ENCODE measurements around the gene SPRED1. TPM values are rescaled to one million over a fixed set of nuclear protein-coding genes. Genes with fewer than 3 reads are reported as not detected.
"Not testable (repeated sequence)": the region's sequence is repeated elsewhere in the genome, so short reads cannot be mapped to it uniquely, and the experiment has no call there.

Gene SPRED1
- total RNA-seq, 1 experiment from 2014 or later: 12.0 TPM

DNA sequence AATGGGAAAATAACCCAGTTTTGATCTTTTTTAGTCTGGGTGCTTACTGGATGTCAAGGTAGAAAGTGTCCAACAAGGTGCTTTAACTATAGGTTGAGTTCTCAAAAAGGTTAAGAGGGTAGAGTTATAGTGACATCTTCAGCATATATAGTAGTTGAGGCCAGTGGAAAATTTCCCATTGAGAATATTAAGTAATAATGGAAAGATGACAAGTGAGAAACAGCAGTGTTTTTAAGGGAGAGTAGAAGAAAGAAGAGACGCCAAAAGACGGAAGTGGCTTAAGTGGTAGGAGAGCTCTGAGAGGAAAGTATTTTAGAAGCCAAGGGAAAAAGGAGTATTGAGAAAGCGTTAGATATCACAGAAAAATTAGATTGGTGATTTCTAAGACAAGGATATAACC lies 10.6 kb downstream of the SPRED1 start:
- no peak for DNase-seq
- Histone ChIP-seq H3K36me3 (no peaks in the 10 kb centered on the region), H3K4me3 (no peak overlapping the region), H3K9me3 (no peaks in the 10 kb centered on the region), H3K27me3 (no peaks in the 10 kb centered on the region)

DNA sequence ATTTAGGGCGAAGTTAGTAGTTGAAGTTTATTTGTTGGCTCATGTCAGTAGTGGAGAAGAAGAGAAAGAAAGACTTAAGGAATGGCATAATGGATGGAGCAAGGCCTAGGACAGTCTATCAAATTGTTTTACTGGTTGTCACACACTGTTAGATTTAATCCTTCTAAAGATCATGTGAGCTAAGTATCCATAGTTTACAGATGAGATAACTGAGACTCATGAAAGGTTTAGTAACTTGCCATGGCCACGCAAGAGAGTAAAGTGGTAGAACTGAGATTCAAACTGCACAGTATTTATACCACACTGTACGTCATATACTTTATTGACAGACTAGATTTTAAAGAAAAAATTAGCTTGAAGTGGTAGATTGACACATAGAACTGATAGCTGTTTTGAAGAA lies 11.4 kb downstream of the SPRED1 start:
- Histone ChIP-seq H3K36me3 (no peaks in the 10 kb centered on the region), H3K4me3 (no peak overlapping the region), H3K27me3 (no peaks in the 10 kb centered on the region), H3K9me3 (no peaks in the 10 kb centered on the region)
- peak; percentile 6 for DNase-seq

DNA sequence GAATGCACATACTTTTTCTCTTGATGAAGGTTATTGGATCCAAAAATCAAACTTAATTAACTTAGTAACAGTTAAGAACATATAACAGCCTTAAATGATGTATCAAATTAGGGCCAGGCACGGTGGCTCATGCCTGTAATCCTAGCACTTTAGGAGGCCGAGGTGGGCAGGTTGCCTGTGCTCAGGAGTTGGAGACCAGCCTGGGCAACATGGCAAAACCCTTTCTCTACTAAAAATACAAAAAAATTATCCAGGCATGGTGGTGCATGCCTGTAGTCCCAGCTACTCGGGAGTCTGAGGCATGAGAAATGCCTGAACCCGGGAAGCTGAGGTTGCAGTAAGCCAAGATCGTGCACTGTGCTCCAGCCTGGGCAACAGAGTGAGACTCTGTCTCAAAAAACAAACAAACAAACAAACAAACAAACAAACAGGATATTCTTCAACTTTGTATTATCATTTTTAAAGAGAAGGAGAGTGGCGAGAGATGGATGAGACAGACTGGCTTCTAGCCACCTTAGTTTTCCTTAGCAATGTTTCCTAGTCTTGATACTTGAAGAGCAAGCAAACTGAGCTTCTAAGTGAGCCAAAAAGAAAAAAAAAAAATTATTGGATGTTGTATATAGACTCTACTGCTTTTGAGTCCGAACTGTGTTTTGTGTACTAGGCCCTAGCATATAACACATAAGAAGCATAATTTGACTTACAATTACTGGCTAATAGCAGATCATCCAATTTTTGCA lies 13.8 kb downstream of the SPRED1 start:
- peak; percentile 38 for DNase-seq
- peak overlapping the region; percentile 16; the same call in 1 of the 2 replicates for H3K4me3 ChIP-seq
- no peaks in the 10 kb centered on the region for H3K9me3 ChIP-seq
- no peaks in the 10 kb centered on the region for H3K27me3 ChIP-seq
- H3K36me3 ChIP-seq: no peaks in the 10 kb centered on the region

DNA sequence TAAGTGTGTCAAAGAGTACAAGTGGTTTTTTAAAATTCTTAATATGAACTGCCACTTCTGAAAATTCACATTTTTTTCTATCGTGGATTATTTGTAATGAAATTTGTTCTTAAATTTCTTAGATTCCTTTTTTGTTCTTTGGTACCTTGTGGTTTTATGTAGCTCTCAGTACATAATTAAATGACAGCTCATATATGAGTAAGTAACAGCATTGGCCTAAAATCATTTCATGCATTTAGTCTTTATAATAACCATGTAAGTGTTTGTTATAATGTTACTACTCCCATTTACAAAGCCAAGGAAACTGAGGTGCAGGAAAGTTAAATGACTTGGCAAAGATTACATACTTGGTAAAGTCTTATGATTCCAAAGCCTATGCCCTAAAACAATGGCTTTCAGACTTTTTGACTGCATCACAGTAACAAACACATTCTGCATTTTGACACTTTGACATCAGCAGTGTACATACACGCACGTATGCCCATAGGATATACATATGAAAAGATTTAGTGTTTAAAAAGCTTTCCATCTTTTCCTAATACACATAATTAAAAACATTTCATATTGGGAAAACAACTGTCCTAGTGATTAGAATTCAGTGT lies 14.9 kb downstream of the SPRED1 start:
- no peak for DNase-seq
- H3K4me3 ChIP-seq: no peak overlapping the region

DNA sequence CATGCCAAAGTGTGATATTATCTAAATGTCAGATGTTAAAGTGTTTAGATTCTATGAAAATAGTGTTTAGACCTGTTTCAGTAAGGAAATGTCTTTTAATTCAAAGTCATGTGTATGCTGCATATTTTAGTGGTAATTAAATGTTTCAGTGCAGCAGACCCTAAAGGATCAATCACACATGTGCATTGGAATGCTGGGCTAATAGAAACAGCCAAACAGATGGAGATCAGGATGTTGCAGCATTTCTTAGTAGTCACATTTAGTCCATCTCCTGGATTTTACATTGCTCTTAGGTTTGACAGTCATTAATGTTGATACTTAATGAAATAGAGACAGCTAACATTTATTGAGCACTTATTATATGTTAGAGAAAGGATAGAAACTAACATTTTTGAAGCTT lies 18.5 kb downstream of the SPRED1 start:
- Histone ChIP-seq H3K36me3 (no peaks in the 10 kb centered on the region), H3K4me3 (no peak overlapping the region), H3K9me3 (no peaks in the 10 kb centered on the region), H3K27me3 (no peaks in the 10 kb centered on the region)
- DNase-seq: no peak

More for the DNA sequence above, 14.9 kb downstream of the SPRED1 start:
- Histone ChIP-seq H3K36me3 (no peaks in the 10 kb centered on the region), H3K27me3 (no peaks in the 10 kb centered on the region), H3K9me3 (no peaks in the 10 kb centered on the region)

DNA sequence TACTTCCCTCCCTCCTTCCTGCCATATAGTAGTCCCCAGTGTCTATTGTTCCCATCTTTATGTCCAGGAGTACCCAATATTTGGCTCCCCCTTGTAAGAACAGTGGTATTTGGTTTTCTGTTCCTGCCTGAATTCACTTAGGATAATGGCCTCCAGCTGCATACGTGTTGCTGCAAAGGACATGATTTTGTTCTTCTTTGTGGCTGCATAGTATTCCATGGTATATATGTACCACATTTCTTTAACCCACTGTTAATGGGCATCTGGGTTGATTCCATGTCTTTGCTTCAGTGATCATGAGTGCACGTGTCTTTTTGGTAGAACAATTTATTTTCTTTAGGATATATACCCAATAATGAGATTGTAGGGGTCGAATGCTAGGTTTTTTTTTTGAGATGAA lies 19.3 kb downstream of the SPRED1 start:
- Histone ChIP-seq H3K4me3 (no peak overlapping the region), H3K9me3 (no peaks in the 10 kb centered on the region), H3K36me3 (no peaks in the 10 kb centered on the region; the same call in 1 of the 2 replicates), H3K27me3 (no peaks in the 10 kb centered on the region)
- no peak for DNase-seq

DNA sequence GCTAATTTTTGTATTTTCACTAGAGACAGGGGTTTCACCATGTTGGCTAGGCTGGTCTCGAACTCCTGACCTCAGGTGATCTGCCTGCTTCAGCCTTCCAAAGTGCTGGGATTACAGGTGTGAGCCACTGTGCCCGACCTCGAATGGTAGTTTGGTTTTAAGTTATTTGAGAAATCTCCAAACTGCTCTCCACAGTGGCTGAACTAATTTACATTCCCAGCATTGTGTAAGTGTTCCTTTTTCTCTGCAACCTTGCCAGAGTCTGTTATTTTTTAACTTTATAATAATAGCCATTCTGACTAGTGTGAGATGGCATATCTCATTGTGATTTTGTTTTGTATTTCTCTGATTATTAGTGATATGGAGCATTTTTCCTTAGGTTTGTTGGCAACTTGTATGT lies 19.8 kb downstream of the SPRED1 start:
- H3K9me3 ChIP-seq, H3K27me3 ChIP-seq, H3K4me3 ChIP-seq, H3K36me3 ChIP-seq, DNase-seq: not testable (repeated sequence)

DNA sequence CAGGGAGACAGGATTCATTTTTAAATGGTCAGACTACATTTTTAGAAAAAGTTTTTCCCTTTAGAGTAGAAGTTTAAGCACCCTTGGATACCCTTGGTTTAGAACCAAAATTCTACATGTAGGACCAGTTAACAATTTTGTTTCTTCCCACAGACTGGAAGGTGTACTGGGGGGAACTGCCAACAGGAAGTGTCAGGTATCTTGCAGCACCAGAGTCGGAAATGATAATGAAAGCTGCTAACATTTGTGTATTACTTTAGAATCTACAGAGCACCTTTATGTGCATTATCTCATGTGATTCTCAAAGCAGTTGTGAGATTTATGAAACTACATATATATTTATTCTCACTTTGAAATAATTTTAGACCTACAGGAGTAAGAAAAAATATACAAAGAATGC lies 21.5 kb downstream of the SPRED1 start:
- DNase-seq: no peak
- Histone ChIP-seq H3K27me3 (no peaks in the 10 kb centered on the region), H3K4me3 (no peak overlapping the region), H3K36me3 (no peaks in the 10 kb centered on the region; the same call in 1 of the 2 replicates), H3K9me3 (no peaks in the 10 kb centered on the region)

DNA sequence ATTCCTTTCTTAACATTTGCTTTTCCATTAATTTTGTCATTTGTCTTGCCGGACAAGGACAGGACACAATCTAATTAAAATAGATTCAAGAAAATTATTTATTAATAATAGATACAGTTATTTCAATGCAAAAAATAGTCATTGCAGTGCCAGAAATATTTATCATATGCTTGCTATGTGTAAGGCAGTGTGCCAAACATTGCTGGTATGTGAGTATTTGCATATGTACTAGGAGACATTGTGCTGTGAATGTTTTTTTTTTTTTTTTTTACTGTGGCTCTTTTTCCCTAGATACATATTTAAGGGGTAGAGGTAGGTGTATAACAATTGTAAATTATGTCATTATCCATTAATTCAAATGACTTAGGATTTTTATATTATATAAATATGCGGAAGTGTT lies 23.3 kb downstream of the SPRED1 start:
- no peak for DNase-seq

DNA sequence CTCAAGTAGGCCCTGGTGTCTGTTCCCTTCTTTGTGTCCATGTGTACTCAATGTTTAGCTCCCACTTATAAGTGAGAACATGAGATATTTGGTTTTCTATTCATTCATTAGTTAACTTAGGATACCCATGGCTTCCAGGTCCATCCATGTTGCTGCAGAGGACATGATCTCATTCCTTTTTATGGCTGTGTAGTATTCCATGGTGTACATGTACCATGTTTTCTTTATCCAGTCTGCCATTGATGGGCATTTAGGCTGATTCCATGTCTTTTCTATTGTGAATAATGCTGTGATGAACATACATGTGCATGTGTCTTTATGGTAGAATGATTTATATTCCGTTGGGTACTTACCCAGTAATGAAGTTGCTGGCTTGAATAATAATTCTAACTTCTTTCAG lies 24.6 kb downstream of the SPRED1 start:
- not testable (repeated sequence) for H3K27me3 ChIP-seq, H3K4me3 ChIP-seq, DNase-seq, H3K9me3 ChIP-seq, H3K36me3 ChIP-seq

More for the DNA sequence above, 23.3 kb downstream of the SPRED1 start:
- no peaks in the 10 kb centered on the region; the same call in 1 of the 2 replicates for H3K36me3 ChIP-seq
- H3K4me3 ChIP-seq: no peak overlapping the region
- no peaks in the 10 kb centered on the region for H3K9me3 ChIP-seq
- H3K27me3 ChIP-seq: no peaks in the 10 kb centered on the region

DNA sequence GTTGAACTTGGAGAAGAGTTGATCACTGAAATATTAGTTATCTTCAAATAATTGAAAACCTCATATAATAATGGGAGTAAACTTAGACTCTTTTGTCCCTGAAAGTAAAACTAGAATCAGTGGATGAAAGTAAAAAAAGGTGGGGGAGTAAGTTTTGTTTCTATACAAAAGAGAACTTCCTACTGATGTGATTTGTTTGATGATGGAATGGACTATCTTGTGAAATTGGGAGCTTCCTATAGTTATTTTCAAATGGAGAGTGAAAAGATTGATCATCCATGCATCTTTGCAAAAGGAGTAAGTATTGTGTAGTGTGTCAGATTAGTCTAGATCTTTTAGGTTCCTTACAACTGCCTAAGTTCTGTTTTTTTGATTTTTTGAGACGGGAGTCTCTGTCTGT lies 28.4 kb downstream of the SPRED1 start:
- H3K36me3 ChIP-seq: no peaks in the 10 kb centered on the region; the same call in 1 of the 2 replicates
- H3K9me3 ChIP-seq: no peaks in the 10 kb centered on the region
- no peak for DNase-seq
- no peak overlapping the region for H3K4me3 ChIP-seq
- H3K27me3 ChIP-seq: no peaks in the 10 kb centered on the region

DNA sequence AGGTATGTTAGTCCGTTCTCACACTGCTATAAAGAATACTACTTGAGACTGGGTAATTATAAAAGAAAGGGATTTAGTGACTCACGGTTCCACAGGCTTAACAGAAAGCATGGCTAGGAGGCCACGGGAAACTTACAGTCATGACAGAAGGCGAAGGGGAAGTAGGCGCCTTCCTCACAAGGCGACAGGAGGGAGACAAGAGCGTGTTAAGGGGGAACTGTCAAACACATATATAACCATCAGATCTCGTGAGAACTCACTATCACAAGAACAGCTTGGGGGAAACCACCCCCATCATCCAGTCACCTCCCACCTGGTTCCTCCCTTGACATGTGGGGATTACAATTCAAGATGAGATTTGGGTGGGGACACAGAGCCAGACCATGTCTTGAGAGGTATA lies 30.4 kb downstream of the SPRED1 start:
- Histone ChIP-seq H3K36me3 (no peaks in the 10 kb centered on the region), H3K4me3 (no peak overlapping the region), H3K27me3 (no peaks in the 10 kb centered on the region), H3K9me3 (no peaks in the 10 kb centered on the region)
- no peak for DNase-seq

DNA sequence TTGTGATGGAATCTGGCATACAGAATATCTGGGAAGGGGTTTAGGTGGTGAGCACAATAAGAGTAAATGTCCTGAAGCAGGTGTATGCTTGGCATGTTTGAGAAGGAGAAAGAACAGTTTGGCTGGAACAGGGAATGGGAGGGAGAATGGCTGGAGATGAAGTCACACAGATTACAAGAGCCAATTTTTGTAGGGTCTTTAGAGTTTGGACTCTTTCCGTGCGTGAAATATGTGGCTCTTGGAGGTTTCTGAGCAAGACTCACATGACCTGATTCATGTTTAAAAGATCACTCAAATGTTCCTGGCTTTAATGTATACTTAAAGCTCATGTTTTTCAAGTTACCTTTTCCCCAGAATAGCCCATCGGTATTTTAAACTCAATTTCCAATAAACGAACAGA lies 32.8 kb downstream of the SPRED1 start:
- no peak for DNase-seq
- Histone ChIP-seq H3K9me3 (peaks cover 2% of the 10 kb centered on the region; the same call in 1 of the 2 replicates), H3K36me3 (no peaks in the 10 kb centered on the region), H3K4me3 (no peak overlapping the region), H3K27me3 (no peaks in the 10 kb centered on the region)

DNA sequence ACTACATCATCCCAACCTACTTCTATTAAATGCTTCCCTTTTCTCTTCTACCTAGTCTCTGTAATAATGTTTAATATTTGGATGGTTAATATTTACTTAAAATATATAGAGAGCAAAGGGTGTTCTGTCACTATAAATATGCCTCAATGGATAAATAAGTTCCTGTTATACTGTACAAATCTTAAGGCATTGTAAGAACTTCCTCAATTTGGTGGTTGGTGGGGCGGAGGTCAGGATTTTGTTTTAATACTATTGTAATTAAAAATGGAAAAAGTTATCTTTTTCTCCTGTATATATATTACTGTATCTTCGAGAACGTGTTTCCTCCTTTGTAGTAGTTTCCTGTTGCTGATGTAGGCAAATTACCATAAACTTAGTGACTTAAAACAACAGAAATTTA lies 41.5 kb downstream of the SPRED1 start:
- Histone ChIP-seq H3K36me3 (peaks cover 3% of the 10 kb centered on the region; the same call in 1 of the 2 replicates), H3K4me3 (no peak overlapping the region), H3K27me3 (no peaks in the 10 kb centered on the region), H3K9me3 (peaks cover 2% of the 10 kb centered on the region; the same call in 1 of the 2 replicates)
- no peak for DNase-seq

DNA sequence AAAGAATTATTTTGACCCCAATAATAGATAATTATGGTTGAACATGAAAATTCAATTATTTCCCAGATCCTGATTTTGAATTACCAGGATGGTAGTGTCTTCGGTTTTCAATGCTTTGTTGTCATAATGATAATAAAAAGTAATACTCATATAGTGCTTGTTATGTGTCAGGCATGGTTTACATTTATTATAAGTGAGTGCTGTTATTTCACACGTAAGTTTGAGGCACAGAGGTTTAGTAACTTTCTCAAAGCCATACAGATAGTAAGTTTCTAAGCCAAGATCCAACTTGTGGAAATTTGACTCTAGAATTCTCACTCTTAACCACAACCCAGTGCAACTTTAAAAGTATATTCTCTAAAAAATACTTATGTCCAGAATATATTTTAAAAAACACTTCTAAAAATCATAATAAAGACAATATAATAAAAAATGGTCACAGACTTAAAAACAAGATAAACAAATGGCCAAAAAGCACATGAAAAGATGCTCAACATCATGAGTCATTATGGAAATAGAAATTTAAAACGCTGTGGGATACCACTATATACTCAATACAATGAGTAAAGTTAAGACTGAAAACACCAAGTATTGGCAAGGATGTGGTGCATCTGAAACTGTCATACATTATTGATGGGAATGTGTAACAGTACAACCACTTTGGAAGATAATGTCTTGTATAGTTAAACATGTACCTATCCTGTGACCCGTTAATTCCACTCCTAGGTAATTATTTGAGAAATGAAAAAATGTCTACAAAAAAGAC lies 45.2 kb downstream of the SPRED1 start:
- no peak for DNase-seq
- Histone ChIP-seq H3K9me3 (no peaks in the 10 kb centered on the region), H3K4me3 (no peak overlapping the region), H3K27me3 (no peaks in the 10 kb centered on the region), H3K36me3 (peaks cover 4% of the 10 kb centered on the region; the same call in 1 of the 2 replicates)

DNA sequence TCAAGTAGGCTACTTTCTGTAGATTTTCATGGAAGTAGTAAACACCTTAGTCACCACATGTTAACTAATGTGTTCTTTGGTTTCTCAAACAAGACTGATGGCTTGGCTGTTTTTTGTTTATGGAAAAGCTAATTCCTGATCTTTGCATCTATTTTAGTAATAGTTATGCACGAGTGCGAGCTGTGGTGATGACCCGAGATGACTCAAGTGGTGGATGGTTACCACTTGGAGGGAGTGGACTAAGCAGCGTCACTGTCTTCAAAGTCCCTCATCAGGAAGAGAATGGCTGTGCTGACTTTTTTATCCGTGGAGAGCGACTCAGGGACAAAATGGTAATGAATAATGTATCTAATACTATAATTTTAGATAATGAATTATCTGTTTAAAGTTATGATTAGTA lies 46.6 kb downstream of the SPRED1 start:
- Histone ChIP-seq H3K9me3 (no peaks in the 10 kb centered on the region), H3K36me3 (peaks cover 4% of the 10 kb centered on the region; the same call in 1 of the 2 replicates), H3K27me3 (no peaks in the 10 kb centered on the region), H3K4me3 (no peak overlapping the region)
- no peak for DNase-seq

DNA sequence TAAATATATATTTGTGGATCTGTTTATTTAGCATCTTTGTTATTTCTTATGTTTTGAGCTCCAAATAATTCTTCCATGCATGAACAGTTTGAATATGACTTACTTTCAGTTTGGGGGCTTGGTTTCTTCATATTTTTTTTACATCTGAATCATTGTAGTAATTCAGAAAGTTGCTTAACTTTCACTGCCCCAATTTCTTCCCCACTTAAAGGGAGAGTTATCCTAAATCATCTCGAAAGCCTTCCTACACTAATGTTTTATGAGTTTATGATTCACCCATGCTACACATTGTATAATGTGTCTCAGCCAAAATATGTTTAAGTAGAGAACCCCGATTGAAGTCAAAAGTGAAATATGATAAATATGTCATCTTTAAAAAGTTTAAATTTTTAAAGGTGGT lies 47.8 kb downstream of the SPRED1 start:
- Histone ChIP-seq H3K36me3 (peaks cover 4% of the 10 kb centered on the region; the same call in 1 of the 2 replicates), H3K4me3 (no peak overlapping the region), H3K27me3 (no peaks in the 10 kb centered on the region), H3K9me3 (no peaks in the 10 kb centered on the region)
- DNase-seq: no peak
